Astrocyte of the cerebellum (primary cell): Measurements from ENCODE around the gene TVP23C.

ENCODE experiments used
- DNase-seq: peaks from one replicate; pipeline ENCODE4 v3.0.0-alpha.2; 2011; ENCODE audit warnings: low read depth
- H3K4me3 ChIP-seq: 2 replicates; pipeline ENCODE4 v1.5.1; 2011; ENCODE audit warnings: mild to moderate bottlenecking, low read depth, low read length, moderate library complexity
- CTCF ChIP-seq: IDR thresholded peaks from 2 replicates; pipeline ENCODE4 v1.5.1; 2012; ENCODE audit warnings: low read length, low read depth, moderate library complexity, mild to moderate bottlenecking; ENCODE audit errors: missing control alignments
- in situ Hi-C: cut with HindIII; loops from 2 replicates; pipeline ENCODE4 v1.10.0; 2017; ENCODE audit warnings: low sequenced_read_pairs

The TVP23C gene

GRCh38 chr17:15453246-15453645 is 110.0 kb downstream of the TVP23C start:
- in situ Hi-C loops = no loop called here
- no peak for TF ChIP-seq CTCF

DNA sequence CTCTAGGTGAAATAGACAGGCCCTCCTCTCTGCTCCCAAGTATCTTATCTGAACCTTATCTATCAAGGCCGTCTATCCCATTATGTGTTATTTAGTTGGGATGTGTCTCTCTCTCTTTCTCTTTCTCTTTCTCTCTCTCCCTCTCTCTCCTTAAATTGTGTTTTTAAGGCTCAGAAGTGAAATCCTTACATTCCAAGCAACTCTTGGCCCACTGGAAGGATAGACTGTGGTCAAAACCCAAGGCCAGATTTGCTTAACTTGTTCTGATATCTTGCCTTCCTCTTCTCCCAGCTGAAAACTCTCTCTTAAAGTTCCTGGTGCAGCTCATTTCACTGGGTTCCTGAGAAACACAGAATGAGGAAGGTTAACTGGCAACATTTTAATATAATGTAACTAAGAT is 110.5 kb downstream of the TVP23C start:
- no peak for TF ChIP-seq CTCF
- no peak for DNase-seq
- no peak overlapping the region for H3K4me3 ChIP-seq
- in situ Hi-C loops = no loop called here

More at GRCh38 chr17:15453246-15453645, 110.0 kb downstream of the TVP23C start:
- no peak for DNase-seq
- H3K4me3 ChIP-seq = no peak overlapping the region
